ENCODE results near the gene KRTAP2-4. TPM values are rescaled to one million over a fixed set of nuclear protein-coding genes. Genes with fewer than 3 reads are reported as not detected.
A peak's percentile ranks its signal among the peaks of the same experiment; 100 is the strongest.

KRTAP2-4 gene
- total RNA-seq, 1 experiment from 2014 or later: not detected

DNA sequence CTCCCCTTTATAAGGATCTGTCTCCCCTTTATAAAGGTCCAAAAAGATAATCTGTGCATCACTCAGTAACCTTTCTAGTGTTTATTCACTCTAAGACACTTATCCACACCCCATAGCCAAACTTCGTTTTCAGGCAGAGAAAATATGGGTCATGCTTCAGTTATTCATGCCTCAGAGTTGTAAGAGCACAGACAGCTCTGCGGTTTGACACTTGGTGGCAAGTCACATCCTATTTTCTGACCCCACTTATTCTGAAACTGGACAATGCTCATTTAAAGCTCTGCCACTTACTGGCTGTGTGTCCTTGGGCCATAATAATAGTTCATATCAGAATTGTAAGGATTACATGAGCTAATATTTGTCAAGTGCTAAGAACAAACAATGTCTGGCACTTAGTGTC is 16.6 kb downstream of the KRTAP2-4 start:
- no peak overlapping the region for H3K4me3 ChIP-seq (ENCODE audit: low read depth in 2 of 2, low read length in 2 of 2)
- POLR2A ChIA-PET: no interaction called here

DNA sequence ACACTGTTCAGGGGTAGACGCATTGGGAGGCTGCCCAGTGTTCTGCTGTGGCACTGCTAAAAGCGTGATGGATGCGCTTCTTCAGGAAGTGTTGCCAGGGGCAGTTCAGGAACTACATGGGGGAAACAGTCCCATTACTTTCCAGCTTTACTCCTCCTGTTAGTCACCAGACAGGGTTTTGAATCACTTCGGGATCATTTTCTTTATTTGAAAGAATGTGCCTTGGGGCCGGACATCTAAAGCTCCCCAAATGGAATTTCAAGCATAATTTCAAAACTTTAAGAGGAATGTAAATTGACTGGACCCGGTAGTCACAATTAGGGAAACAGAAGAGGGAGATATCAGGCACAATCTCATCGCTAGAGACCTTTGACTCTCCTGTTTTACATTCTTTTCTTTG is 17.2 kb downstream of the KRTAP2-4 start:
- intact Hi-C loops (cut with micrococcal nuclease; ENCODE audit: unreplicated experiment): no loop called here

More for the DNA sequence above, 16.6 kb downstream of the KRTAP2-4 start:
- H3K27me3 ChIP-seq (ENCODE audit: control insufficient read depth, insufficient read depth, low read length): 0 out of 2 replicates have a peak, but pooled peaks cover 2% of the 10 kb centered on the region
- TF ChIP-seq POLR2AphosphoS5 (IDR thresholded peaks at IDR 0.05; ENCODE audit: low read depth, low read length): no peak
- no peak for TF ChIP-seq TCF7L2 (IDR thresholded peaks at IDR 0.05; ENCODE audit: low read depth, low read length)
- TF ChIP-seq SIN3A (IDR thresholded peaks at IDR 0.05; ENCODE audit: borderline replicate concordance, insufficient read depth, low read depth, low read length): no peak
- TF ChIP-seq, protein P1, sequence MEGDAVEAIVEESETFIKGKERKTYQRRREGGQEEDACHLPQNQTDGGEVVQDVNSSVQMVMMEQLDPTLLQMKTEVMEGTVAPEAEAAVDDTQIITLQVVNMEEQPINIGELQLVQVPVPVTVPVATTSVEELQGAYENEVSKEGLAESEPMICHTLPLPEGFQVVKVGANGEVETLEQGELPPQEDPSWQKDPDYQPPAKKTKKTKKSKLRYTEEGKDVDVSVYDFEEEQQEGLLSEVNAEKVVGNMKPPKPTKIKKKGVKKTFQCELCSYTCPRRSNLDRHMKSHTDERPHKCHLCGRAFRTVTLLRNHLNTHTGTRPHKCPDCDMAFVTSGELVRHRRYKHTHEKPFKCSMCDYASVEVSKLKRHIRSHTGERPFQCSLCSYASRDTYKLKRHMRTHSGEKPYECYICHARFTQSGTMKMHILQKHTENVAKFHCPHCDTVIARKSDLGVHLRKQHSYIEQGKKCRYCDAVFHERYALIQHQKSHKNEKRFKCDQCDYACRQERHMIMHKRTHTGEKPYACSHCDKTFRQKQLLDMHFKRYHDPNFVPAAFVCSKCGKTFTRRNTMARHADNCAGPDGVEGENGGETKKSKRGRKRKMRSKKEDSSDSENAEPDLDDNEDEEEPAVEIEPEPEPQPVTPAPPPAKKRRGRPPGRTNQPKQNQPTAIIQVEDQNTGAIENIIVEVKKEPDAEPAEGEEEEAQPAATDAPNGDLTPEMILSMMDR (IDR thresholded peaks at IDR 0.05): no peak
- TF ChIP-seq, protein P2, sequence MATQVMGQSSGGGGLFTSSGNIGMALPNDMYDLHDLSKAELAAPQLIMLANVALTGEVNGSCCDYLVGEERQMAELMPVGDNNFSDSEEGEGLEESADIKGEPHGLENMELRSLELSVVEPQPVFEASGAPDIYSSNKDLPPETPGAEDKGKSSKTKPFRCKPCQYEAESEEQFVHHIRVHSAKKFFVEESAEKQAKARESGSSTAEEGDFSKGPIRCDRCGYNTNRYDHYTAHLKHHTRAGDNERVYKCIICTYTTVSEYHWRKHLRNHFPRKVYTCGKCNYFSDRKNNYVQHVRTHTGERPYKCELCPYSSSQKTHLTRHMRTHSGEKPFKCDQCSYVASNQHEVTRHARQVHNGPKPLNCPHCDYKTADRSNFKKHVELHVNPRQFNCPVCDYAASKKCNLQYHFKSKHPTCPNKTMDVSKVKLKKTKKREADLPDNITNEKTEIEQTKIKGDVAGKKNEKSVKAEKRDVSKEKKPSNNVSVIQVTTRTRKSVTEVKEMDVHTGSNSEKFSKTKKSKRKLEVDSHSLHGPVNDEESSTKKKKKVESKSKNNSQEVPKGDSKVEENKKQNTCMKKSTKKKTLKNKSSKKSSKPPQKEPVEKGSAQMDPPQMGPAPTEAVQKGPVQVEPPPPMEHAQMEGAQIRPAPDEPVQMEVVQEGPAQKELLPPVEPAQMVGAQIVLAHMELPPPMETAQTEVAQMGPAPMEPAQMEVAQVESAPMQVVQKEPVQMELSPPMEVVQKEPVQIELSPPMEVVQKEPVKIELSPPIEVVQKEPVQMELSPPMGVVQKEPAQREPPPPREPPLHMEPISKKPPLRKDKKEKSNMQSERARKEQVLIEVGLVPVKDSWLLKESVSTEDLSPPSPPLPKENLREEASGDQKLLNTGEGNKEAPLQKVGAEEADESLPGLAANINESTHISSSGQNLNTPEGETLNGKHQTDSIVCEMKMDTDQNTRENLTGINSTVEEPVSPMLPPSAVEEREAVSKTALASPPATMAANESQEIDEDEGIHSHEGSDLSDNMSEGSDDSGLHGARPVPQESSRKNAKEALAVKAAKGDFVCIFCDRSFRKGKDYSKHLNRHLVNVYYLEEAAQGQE (IDR thresholded peaks at IDR 0.05; ENCODE audit: insufficient read depth in 1 of 2, low read depth in 2 of 2, low read length in 1 of 2): no peak
- in situ Hi-C loops (cut with HindIII; ENCODE audit: low pct_unique_long_range_greater_than_20kb, low sequenced_read_pairs): no loop called here
- BruUV-seq (replicated peaks): no TSS peak
- H3K36me3 ChIP-seq (ENCODE audit: control insufficient read depth, insufficient read depth, low read length): no peaks in the 10 kb centered on the region
- intact Hi-C loops (cut with micrococcal nuclease; ENCODE audit: unreplicated experiment): no loop called here
- ATAC-seq (0 out of 2 replicates have a peak, but pooled peaks have one; percentile 38), DNase-seq (ENCODE audit: low read depth, low spot score) (no peak)
- CTCF ChIA-PET: no interaction called here
- H3K9me3 ChIP-seq (ENCODE audit: control insufficient read depth, insufficient read depth, low read depth, low read length): no peaks in the 10 kb centered on the region
- H3K27ac ChIP-seq (ENCODE audit: low read length): no peak overlapping the region
- H3K4me1 ChIP-seq (ENCODE audit: control insufficient read depth, insufficient read depth, low read length): no peaks in the 10 kb centered on the region

More for the DNA sequence above, 17.2 kb downstream of the KRTAP2-4 start:
- Histone ChIP-seq H3K4me1 (ENCODE audit: control insufficient read depth, insufficient read depth, low read length) (no peaks in the 10 kb centered on the region), H3K27me3 (ENCODE audit: control insufficient read depth, insufficient read depth, low read length) (0 out of 2 replicates have a peak, but pooled peaks cover 2% of the 10 kb centered on the region), H3K27ac (ENCODE audit: low read length) (no peak overlapping the region), H3K4me3 (ENCODE audit: low read depth in 2 of 2, low read length in 2 of 2) (no peak overlapping the region), H3K9me3 (ENCODE audit: control insufficient read depth, insufficient read depth, low read depth, low read length) (no peaks in the 10 kb centered on the region), H3K36me3 (ENCODE audit: control insufficient read depth, insufficient read depth, low read length) (no peaks in the 10 kb centered on the region)
- ATAC-seq: no peak
- no peak for DNase-seq (ENCODE audit: low read depth, low spot score)
- in situ Hi-C loops (cut with HindIII; ENCODE audit: low pct_unique_long_range_greater_than_20kb, low sequenced_read_pairs): no loop called here
- POLR2A ChIA-PET: no interaction called here
- BruUV-seq (replicated peaks): no TSS peak
- no peak for TF ChIP-seq TCF7L2 (IDR thresholded peaks at IDR 0.05; ENCODE audit: low read depth, low read length)
- TF ChIP-seq SIN3A (IDR thresholded peaks at IDR 0.05; ENCODE audit: borderline replicate concordance, insufficient read depth, low read depth, low read length): no peak
- TF ChIP-seq POLR2AphosphoS5 (IDR thresholded peaks at IDR 0.05; ENCODE audit: low read depth, low read length): no peak
- TF ChIP-seq, protein P1 (IDR thresholded peaks at IDR 0.05): no peak
- TF ChIP-seq, protein P2 (IDR thresholded peaks at IDR 0.05; ENCODE audit: insufficient read depth in 1 of 2, low read depth in 2 of 2, low read length in 1 of 2): no peak
- CTCF ChIA-PET: no interaction called here
